HL-60/S4 treated with retinoic acid at 250 ng/mL for 4 days and 3 days (cell line): ENCODE data around the gene SLC4A5.
"Not testable (repeated sequence)": the region's sequence is repeated elsewhere in the genome, so short reads cannot be mapped to it uniquely, and the experiment has no call there.

ENCODE experiments used
- in situ Hi-C: fragments of 300-500 bp; cut with MboI; formaldehyde crosslinking; loops from 2 replicates; pipeline ENCODE4 v1.7.0; 2022; ENCODE audit warnings: low sequenced_read_pairs

The SLC4A5 gene

DNA sequence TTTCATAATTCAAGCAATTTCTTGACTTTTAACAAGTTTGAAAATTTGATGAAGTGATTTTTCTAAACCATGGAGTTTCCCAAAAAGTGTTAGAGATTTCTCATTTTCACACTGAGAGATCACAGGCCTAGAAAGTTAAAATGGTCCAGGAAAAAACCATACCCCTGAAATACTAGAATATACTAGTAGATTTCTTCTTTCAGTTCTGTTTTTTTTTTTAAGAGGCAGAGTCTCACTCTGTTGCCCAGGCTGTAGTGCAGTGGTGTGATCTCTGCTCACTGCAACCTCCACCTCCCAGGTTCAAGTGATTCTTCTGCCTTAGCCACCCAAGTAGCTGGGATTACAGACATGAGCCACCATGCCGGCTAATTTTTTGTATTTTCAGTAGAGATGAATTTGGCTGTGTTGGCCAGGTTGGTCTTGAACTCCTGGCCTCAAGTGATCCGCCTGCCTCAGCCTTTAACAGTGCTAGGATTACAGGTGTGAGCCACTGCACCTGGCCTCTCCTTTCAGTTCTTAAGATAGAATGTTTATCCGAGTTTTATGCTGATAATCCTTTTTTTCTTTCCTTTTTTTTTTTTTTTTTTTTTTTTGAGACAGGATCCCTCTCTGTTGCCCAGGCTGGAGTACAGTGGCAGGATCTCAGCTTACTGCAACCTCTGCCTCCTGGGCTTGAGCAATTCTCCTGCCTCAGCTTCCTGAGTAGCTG lies 130.4 kb downstream of the SLC4A5 start:
- in situ Hi-C loops = no loop called here

DNA sequence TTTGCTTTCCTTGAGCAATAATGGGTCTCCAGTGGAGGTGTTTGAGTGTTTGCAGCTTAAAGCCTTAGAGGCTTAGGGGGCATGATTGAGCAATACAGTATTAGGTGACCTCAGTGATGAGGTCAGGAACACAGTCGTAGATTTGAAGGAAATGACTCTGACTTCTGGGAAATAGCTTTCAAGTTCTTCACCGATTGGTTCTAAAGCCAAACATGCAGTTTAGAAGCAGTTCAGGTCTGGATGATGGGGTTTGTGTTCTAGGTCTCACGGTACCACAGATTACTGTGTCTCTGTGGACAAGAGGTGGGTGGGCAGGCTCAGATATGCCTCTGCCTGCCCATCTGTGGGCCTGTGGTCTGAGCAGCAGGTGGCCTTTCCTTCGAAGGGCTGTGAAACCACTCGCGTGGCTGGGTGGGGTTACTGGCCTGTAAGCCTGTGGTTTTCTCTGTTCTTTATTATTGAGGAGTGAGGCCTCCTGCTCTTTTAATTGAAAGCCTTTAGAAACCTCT lies 137.0 kb downstream of the SLC4A5 start:
- in situ Hi-C loops = no loop called here

DNA sequence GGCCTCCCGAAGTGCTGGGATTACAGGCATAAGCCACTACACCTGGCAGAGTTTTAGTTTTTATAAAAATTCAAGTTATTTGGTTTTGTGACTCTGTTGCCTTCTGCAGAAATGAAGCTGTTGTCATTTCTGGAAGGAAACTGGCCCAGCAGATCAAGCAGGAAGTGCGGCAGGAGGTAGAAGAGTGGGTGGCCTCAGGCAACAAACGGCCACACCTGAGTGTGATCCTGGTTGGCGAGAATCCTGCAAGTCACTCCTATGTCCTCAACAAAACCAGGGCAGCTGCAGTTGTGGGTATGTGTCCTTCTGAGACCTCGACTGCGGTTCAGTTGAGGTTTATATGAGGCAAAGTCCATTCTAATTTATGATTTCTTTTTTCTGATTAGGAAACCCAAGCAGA lies 137.6 kb downstream of the SLC4A5 start:
- in situ Hi-C loops = no loop called here

DNA sequence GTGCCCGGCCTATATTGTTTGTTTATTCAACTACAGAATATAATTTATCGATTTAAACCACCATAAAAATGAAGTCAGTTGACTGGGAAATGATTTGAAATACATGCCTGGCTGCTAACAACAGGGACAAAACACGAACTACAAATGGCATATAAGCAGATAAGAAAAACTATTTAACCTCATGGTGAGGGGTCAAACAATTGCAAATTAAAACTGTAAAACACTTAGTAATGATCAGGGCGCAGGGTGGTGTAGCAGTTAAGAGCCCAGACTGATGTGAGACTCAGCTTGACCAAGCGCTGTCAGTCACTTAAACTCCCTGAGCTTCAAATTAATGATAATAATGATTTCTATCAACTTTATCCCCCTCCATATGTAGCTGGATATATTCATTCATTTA lies 138.1 kb downstream of the SLC4A5 start:
- in situ Hi-C loops = no loop called here

DNA sequence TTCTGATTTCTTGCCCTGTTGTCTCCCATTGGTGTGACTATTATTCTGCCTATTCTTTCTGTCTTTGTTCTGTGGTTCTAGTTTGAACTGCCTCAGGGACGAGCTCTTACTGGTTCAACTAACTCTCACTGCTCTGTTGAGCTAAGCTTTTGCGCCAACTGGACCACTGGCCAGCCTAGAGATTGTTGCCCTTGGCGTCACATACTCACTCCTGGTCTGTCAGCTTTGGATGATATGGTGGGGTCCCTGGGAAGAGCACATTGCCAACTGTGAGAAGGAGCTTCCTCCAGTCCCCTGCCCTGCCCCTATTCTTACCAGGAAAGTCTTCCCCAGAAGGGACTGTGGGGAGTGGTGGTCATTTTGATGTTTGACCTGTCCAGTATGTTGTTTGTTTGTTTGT lies 138.8 kb downstream of the SLC4A5 start:
- in situ Hi-C loops = no loop called here

DNA sequence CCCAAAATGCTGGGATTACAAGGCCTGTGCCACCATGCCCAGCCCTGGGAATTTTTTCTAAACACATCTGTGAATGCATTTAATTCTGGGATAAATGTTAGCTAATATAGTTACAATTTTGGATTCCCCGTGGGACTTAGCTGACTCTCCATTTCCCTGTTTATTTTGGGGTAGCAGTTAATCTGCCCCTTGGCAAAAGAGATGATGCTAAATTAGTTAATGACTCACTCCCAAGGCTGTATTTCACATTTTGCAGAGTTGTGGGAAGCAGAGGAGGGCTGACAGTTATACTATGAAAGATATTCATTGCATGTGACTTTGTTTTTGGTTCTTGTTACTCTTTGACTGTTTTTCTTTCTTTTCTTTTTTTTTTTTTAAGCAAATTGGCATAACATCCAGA lies 141.6 kb downstream of the SLC4A5 start:
- in situ Hi-C loops = no loop called here

DNA sequence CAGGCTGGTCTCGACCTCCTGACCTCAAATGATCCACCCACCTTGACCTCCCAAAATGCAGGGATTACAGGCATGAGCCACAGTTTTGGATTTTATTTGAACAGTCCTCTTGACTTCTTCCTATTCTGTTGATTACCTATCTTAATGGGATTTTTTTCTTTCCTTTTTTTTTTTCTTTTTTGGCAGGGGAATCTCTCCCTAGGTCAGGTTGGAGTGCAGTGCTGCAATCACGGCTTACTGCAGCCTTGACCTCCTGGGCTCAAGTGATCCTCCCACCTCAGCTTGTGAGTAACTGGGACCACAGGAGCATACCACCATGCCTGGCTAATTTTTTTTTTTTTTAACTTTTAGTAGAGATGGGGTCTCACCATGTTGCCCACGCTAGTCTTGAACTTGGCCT lies 142.0 kb downstream of the SLC4A5 start:
- in situ Hi-C loops = no loop called here

DNA sequence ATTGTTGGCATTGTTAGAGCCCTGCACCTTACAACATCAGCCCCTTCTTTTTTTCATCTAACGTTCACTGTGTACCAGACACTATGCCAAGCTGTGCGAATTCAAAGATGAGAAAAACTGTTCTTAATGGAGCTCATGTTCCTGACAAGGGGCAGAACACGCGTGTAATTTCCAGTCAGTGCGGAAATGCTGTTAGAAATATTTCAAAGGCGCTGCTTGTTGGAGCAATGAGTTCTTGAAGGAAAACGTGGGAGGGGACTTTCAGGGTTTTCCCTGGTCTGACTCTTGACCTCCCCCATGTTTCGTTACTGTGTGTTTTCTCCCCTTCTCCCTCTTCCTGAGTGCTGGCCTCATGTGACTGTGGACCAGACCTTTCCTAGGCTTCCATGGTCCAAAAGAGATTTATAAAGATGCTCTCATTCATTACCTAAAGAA lies 143.3 kb downstream of the SLC4A5 start:
- in situ Hi-C loops = no loop called here

DNA sequence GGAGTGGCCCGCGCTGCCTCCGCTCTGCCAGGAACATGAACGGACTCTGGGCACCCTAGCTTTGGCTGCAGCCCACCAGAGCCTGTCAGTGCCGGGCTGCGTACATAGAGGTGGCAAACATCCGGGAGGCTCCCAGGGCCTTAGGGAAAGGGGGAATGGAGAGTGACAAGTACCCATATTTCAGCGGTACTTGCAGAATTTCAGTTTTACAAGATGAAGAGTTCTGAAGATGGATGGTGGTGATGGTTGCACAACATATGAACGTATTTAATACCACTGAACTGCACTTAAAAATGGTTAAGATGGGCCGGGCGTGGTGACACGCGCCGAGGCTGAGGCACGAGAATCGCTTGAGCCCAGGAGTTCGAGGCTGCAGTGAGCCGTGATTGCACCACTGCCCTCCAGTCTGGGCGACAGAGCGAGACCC lies 143.9 kb downstream of the SLC4A5 start:
- in situ Hi-C loops = no loop called here

DNA sequence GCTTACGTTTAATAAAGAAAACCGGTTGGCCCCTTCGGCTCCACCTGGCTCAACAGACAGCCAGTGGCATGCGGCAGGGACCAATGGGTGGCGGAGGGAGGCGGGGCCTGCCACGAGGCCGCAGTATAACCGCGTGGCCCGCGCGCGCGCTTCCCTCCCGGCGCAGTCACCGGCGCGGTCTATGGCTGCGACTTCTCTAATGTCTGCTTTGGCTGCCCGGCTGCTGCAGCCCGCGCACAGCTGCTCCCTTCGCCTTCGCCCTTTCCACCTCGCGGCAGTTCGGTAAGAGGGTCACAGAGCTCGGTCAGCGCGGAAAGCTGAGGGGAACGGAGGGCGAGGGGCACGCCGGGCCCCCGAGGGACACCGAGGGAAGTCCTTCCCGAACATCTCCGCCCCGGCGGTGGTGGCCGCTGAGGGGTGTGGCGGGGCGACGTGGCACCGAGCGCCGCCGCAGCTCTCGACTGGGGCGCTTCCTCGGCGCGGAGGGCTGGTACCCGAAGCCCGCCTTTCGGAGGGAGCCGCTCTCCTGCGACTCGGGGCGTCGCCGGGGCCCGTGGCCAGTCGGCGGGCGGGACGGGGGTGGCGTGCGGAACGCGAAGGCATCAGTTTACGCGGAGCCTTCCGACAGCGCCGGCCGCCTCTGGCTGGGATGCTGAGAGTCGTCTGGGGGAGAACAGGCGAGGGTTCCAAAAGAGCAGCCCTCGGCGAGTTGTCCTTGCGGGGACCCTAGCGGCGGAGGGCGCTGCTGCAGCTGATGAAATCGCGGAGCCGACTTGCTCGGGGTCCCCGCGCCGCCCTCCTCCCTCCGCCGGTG lies 144.5 kb downstream of the SLC4A5 start, which contains the start of gene MTHFD2:
TSS of gene MTHFD2 (plus strand) at position 155 of the 814 bp plus-strand sequence. CDS start at position 182, 27 bp downstream.
- in situ Hi-C loops = no loop called here

DNA sequence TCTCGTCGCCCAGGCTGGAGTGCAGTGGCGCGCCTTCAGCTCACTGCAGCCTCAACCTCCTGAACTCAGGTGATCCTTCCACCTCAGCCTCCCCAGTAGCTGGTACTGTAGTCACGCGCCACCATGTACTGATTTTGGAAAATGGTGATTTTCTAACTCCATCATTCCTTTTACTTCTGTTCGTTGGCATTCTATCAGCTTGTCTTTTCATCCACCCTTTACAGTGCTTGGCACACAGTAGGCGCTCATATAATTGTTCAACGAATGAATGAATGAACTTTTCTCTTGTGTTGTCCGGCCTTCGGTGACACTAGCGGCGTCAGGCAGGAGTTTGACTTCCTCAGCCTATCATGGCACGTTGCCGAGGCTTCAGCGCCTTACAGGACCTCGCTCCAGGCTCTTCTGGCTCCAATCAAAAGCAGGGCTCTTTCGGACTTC lies 145.2 kb downstream of the SLC4A5 start:
- in situ Hi-C loops = no loop called here

DNA sequence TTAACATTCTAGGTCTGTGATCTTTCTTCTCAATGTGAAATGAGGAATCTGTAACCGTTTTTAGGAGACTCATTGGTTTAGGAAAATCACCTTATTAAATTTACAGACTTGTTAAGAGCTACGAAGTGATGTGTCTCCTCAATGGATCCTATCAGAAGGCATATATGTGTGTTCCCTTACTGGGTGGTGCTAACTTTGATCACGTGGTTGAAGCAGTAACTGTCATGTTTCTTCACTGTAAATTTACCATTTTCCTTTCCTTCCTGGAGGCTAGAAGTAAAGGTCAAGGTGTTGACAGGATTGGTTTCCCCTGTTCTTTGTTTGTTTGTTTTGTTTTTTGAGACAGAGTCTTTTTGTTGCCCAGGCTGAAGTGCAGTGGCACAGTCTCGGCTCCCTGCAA lies 146.2 kb downstream of the SLC4A5 start:
- in situ Hi-C loops = no loop called here

DNA sequence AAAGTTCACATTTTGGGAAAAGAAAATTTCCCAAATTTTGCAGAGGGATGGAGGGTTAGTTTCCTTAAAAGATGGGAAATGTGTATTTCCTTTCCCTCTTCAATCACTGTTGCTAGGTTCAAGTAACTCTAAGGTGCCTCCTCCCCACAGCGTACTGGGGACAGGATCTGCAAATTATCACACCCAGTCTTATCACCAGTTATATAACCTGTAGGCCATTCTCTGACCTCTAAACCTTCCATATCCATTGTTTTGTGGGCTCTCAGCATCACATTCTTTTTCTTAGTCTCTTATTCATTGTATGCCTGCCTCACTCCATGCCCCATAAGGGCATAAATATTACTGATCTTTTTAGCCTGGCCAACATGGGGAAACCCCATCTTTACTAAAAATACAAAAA lies 148.4 kb downstream of the SLC4A5 start:
- in situ Hi-C loops = no loop called here

DNA sequence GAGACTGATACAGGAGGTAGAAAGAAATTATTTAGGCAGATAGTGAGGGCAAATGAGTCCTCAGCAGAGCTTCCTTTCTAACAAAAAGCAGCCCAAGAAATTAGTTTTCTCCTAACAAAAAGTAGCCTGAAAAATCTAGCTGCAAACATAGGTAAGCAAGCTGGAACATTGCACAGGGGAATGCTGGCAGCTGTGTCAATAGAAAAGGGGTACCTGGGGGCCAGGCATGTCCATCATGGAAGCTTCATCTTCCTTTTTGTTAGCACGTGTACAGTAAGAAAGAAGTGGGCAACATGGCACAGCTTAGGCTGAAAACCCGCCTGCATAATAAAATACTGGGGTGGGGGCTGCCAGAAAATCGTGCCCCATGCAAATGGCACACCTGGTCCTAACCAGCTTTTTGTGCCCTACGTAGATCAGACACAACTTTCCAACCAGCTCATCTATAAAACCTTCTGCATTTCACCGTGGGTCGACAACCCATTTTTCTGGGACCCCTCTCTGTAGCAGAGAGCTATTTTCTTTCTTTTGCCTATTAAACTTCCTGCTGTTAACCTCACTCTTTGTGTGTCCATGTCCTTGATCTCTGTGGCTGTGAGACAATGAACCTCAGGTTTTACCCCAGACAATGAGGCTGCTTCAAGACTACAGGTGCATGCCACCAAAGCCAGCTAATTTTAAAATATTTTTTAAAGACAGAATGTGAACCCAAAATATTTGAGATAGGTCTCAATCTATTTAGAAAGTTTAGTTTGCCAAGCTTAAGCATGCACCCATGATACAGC lies 151.4 kb downstream of the SLC4A5 start:
- in situ Hi-C loops = no loop called here

DNA sequence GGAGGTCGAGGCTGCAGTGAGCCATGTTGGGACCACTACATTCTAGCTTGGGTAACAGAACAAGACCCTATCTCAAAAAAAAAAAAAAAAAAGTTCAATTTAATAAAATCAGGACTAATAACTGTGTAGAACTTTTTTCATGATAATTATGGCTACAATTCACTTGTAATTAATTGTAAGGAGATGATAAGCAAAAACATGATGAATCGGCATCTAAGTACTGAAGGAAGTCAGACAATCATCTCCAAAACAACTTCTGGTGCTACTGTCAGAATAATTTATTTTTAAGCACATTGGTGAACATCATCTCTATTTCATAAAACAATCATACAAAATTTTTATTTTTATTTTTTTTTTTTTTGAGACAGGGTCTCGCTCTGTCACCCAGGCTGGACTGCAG lies 154.5 kb downstream of the SLC4A5 start:
- in situ Hi-C loops = no loop called here

DNA sequence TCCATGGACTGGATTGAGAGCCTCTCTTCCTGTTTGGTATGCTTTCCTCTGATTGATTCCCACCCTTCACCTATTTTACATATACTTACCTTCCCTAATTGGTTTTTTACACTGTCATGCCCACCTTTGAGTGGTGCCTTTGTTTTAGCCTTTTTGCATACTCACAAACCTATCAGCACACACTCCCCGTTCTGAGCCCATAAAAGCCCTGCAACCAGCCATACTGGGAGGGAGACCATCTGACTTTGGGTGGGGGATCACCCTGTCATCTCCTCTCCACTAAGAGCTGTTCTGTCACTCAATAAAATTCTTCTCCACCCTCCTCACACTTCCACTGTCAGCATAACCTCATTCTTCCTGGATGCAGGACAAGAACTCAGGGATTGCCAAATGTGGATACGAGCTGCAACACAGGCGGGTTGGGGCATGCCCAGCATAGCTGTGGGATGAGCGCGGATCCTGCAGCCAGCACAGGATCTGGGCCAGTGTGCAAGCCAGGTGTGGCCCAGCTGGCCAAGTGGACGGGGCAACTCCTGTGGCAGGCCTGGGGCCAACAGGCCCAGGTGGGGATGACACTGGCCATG lies 155.1 kb downstream of the SLC4A5 start:
- in situ Hi-C loops = no loop called here

DNA sequence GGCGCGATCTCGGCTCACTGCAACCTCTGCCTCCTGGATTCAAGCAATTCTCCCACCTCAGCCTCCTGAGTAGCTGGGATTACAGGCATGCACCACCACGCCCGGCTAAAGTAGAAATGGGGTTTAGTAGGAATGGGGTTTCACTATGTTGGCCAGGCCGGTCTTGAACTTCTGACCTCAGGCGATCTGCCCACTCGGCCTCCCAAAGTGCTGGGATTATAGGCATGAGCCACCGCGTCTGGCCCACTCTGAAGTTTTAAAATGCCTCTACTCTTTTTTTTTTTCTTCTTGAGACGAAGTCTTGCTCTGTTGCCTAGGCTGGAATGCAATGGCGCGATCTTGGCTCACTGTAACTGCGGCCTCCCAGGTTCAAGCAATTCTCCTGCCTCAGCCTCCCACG lies 156.5 kb downstream of the SLC4A5 start:
- in situ Hi-C loops = not testable (repeated sequence)

DNA sequence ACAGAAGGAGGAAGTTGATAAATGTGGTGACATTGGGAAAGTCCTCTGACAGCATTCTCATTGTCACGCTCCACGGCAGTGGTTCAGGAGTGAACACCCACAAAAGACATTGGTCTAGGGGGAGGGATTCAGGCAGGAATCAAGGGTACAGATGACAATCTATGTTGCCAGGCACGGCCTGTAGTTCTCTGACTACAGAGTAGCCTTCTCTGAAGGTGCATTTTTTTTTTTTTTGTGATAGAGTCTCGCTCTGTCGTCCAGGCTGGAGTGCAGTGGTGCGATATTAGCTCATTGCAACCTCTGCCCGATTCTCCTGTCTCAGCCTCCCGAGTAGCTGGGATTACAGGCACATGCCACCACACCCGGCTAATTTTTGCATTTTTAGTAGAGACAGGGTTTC lies 157.2 kb downstream of the SLC4A5 start:
- in situ Hi-C loops = no loop called here

DNA sequence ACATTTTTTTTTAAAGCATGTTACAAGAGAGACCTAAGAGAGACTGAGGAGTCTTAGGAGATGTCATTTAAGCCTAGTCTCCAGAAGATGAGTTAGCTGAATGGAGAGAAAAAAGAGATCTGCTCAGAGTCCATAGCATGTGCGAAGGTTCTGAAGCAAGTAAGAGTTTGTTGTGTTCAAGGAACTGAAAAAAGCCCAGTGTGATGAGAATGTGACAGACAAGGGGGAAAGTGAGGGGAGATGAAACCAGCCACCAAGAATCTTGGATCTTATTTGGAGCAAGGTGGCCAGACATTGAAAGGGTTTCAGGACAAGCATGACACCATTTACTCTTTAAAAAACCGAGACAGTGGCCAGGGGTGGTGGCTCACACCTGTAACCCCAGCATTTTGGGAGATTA lies 159.3 kb downstream of the SLC4A5 start:
- in situ Hi-C loops = no loop called here

DNA sequence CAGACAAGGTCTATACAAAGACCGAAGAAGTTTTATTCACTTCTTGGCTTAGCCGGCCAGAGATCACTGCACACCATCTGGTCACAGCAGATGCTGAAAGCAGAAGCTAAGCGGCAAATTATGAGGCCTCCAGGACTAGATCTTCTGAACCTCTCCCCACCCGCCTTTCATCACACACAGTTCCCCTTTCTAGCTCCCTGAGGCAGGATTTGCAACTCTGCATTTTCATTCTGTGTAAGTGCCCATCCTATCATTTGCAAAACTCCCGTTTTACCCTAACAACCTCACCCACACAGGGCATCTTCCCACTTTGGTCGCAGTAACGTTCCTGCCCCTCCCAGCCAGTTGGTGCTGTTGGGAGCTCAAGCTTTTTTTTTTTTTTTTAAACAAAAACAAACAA lies 161.5 kb downstream of the SLC4A5 start:
- in situ Hi-C loops = no loop called here
